OCI-LY7 (cell line): ENCODE measurements around the gene RNF222.

Experiments
- EZH2phosphoT487 ChIP-seq: fragments of 200-600 bp; sonication (generic); IDR thresholded peaks from 2 replicates; pipeline ENCODE4 v1.6.1; 2018; ENCODE audit warnings: low read depth, borderline replicate concordance, mild to moderate bottlenecking, mixed run types, antibody characterized with exemption, low read length, moderate library complexity, mixed read lengths
- TF ChIP-seq, protein P1 (sequence below): fragments of 200-600 bp; sonication (generic); conservative IDR thresholded peaks from 2 replicates; pipeline ENCODE4 v1.5.1; 2014; ENCODE audit warnings: mild to moderate bottlenecking, antibody characterized with exemption, low read length, moderate library complexity, mixed read lengths

- TF ChIP-seq, protein P1, sequence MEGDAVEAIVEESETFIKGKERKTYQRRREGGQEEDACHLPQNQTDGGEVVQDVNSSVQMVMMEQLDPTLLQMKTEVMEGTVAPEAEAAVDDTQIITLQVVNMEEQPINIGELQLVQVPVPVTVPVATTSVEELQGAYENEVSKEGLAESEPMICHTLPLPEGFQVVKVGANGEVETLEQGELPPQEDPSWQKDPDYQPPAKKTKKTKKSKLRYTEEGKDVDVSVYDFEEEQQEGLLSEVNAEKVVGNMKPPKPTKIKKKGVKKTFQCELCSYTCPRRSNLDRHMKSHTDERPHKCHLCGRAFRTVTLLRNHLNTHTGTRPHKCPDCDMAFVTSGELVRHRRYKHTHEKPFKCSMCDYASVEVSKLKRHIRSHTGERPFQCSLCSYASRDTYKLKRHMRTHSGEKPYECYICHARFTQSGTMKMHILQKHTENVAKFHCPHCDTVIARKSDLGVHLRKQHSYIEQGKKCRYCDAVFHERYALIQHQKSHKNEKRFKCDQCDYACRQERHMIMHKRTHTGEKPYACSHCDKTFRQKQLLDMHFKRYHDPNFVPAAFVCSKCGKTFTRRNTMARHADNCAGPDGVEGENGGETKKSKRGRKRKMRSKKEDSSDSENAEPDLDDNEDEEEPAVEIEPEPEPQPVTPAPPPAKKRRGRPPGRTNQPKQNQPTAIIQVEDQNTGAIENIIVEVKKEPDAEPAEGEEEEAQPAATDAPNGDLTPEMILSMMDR, result peak; percentile 99
- TF ChIP-seq EZH2phosphoT487, result no peak
Measured at GRCh38 chr17:8383143-8383822, 14.3 kb downstream of the RNF222 start, which contains the start of gene RPL26.
